GM19397 (cell line): ENCODE data around the gene DXO.
"Not testable (repeated sequence)": the region's sequence is repeated elsewhere in the genome, so short reads cannot be mapped to it uniquely, and the experiment has no call there.

Experiments
- ATAC-seq: cut with Tn5 transposase; IDR thresholded peaks from one replicate; pipeline ENCODE4 v1.9.1; 2021; ENCODE audit warnings: mild to moderate bottlenecking, moderate library complexity; ENCODE audit not compliant: unreplicated experiment

Gene DXO

DNA sequence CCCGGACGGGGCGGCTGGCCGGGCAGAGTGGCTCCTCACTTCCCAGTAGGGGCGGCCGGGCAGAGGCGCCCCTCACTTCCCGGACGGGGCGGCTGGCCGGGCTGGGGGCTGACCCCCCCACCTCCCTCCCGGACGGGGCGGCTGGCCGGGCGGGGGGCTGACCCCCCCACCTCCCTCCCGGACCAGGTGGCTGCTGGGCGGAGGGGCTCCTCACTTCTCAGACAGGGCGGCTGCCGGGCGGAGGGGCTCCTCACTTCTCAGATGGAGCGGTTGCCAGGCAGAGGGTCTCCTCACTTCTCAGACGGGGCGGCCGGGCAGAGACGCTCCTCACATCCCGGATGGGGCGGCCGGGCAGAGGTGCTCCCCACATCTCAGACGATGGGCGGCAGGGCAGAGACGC, 39.8 kb downstream of the DXO start:
- not testable (repeated sequence) for ATAC-seq

- ATAC-seq = no peak
These were observed 41.0 kb downstream of the DXO start for GRCh38 chr6:31930962-31931361.

- no peak for ATAC-seq
These were observed 43.3 kb downstream of the DXO start for GRCh38 chr6:31928672-31928939.

GRCh38 chr6:31927863-31928671, 43.9 kb downstream of the DXO start:
- ATAC-seq = no peak

DNA sequence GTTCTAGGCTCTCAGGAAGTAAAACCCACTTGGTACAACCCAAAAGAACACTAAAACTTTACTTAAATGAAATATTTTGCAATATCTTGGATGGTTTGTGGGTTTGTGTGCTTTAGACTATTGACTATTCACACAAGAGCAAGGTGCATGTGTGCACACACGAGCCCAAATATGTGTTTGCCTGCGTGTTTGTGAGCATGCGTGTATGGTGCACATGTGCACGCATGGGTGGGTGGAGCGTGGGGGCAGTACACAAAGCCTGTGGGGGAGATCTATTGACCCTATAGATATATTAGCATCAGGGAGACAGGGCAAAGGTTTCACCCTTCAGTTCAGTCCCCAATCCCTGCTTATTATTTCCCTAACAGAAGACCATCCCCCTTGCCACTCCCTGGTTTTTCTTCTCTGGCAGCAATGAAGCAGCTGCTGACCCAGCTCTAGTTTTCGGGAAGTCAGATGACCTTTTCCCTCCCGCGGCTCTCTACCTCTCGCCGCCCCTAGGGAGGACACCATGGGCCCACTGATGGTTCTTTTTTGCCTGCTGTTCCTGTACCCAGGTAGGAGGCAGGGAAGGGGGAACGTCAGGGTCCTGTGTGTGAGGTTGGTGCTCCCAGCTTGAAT, 44.6 kb downstream of the DXO start, which contains the start of gene C2:
Gene C2, plus strand, starts transcription at position 476 of the 621 bp plus-strand sequence. Its CDS starts 36 bp downstream, at position 512.
- no peak for ATAC-seq

DNA sequence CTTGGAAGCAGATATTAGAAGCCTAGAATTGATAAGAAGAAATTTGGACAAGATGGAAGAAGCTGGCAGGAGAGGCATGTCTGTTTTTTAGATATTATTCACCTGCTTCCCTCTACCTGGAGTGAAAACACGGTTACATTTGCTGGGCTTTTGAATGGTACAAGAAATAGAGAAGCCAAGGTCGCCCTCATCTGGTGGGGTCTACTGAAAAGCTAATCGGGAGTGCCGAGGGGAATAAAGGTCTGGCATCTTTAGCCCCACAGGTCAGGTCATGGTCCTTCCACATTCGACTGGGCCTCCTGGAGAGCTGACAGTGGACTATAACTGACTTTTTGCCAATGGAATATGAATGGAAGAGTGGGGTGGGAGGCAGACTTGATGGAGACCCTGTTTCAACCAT, 49.0 kb downstream of the DXO start:
- ATAC-seq = no peak

DNA sequence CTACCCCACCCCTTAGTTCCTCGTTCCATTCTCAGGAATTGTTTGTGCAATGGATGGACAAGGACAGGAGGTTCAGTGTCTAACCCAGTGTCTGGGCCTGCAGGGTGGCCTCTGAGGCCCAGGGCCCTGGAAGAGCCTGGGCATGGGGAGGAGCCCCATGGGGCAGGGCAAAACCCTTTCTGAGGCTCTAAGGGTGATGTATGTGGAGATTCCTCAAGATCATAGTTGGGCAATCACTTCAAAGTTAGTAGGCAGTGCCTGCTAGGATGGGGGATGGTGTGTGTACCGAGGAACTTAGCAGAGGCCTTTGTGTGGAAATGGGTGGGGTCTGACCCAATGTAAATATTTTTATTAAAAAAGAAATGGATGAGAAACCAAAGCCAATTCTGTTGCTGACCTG, 51.1 kb downstream of the DXO start:
- ATAC-seq = no peak
